ENCODE measurements around the gene KIAA0232. TPM values are rescaled to one million over a fixed set of nuclear protein-coding genes. Genes with fewer than 3 reads are reported as not detected.

KIAA0232 gene
- total and polyA plus RNA-seq, 2 of the 8 experiments (the other 6 are each of a cell fraction or from before 2014, with no cell fraction given), result 5.6 to 23.3 TPM

DNA sequence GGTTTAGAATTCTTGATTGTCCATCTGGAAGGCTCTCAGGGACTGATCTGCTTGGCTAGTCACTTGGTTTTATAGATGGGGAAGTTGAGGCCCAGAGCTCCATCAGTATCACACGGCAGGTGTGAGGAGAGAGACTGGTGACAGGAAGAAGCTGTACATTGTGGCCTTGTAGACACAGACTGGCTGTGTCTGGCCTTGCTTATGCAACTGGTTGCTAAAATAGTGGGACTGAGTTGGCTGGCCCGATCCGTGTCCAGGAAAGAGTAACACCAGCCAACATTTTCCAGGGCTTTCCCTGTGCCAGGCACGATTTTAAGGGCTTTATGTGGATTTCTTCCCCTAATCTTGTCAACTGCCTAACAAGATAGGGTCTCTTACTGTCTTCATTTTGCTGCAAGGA, 129.9 kb downstream of the KIAA0232 start:
- Histone ChIP-seq H2BK120ac (replicated peaks; ENCODE audit: low read depth, low read length) (no peak overlapping the region), H3K27ac (ENCODE audit: low read depth, low read length) (no peak overlapping the region), H3K4ac (replicated peaks; ENCODE audit: insufficient read length, low read depth, low read length) (no peak overlapping the region), H2BK5ac (ENCODE audit: low read depth, low read length) (no peak overlapping the region), H2AFZ (ENCODE audit: low read length) (no peak overlapping the region), H2BK20ac (ENCODE audit: low read length) (no peak overlapping the region), H3K79me1 (ENCODE audit: low read depth, low read length) (peaks cover 14% of the 10 kb centered on the region), H3K27me3 (replicated peaks in 1 of 4; ENCODE audit: control insufficient read depth in 3 of 4, extremely low read depth in 1 of 4, insufficient read depth in 3 of 4, low read length in 3 of 4) (peaks cover 0 to 12% (median 5%) of the 10 kb centered on the region in 4 experiments; a peak in 4 of 7 replicates), H3K4me3 (ENCODE audit: extremely low read depth in 1 of 4, insufficient read depth in 2 of 4, low read depth in 3 of 4, low read length in 4 of 4) (no peak overlapping the region), H3K79me2 (ENCODE audit: control insufficient read depth in 1 of 2, insufficient read depth in 2 of 2, low read length in 2 of 2) (peaks cover 0 to 54% of the 10 kb centered on the region in 2 experiments; a peak in 2 of 4 replicates), H3K18ac (ENCODE audit: extremely low read depth, low read length) (no peak overlapping the region; the same call in 1 of the 2 replicates), H3K9ac (replicated peaks in 1 of 4; ENCODE audit: extremely low read depth in 1 of 4, low read depth in 3 of 4, low read length in 3 of 4) (no peak overlapping the region), H3K56ac (replicated peaks; ENCODE audit: insufficient read length, low read depth, low read length) (no peak overlapping the region), H2AK5ac (ENCODE audit: low read depth, low read length) (no peak overlapping the region), H2BK15ac (ENCODE audit: low read length) (no peak overlapping the region), H3K23ac (ENCODE audit: insufficient read length) (no peak overlapping the region), H2BK12ac (ENCODE audit: low read depth, low read length) (no peak overlapping the region), H3K14ac (ENCODE audit: insufficient read length) (no peak overlapping the region), H3K4me2 (ENCODE audit: insufficient read depth in 1 of 2, low read depth in 2 of 2, low read length in 2 of 2) (no peak overlapping the region), H3K9me3 (ENCODE audit: insufficient read depth in 2 of 2, low read depth in 1 of 2, low read length in 1 of 2) (no peaks in the 10 kb centered on the region), H4K5ac (ENCODE audit: insufficient read length, low read depth, low read length) (no peak overlapping the region), H4K91ac (replicated peaks; ENCODE audit: insufficient read length, low read length) (no peak overlapping the region), H3K4me1 (replicated peaks in 1 of 4; ENCODE audit: control insufficient read depth in 3 of 4, insufficient read depth in 4 of 4, low read length in 3 of 4) (peaks cover 3 to 33% (median 11%) of the 10 kb centered on the region in 4 experiments), H4K20me1 (replicated peaks in 1 of 2; ENCODE audit: control insufficient read depth in 1 of 2, insufficient read depth in 2 of 2, low read length in 2 of 2) (peaks cover 14 to 27% of the 10 kb centered on the region in 2 experiments), H3K23me2 (ENCODE audit: low read depth, low read length) (peaks cover 11% of the 10 kb centered on the region), H4K8ac (ENCODE audit: extremely low read depth, insufficient read depth, low read length) (no peak overlapping the region; the same call in 1 of the 2 replicates), H3K36me3 (ENCODE audit: control insufficient read depth in 2 of 4, insufficient read depth in 4 of 4, low read length in 3 of 4) (no peaks in the 10 kb centered on the region)
- POLR2A ChIA-PET (ENCODE audit: partially characterized antibody), result interaction anchor here (0.8 to 2.6 kb wide), 4 partner anchors 10 to 74 kb away, joined by 3 to 9 read pairs (median 4); no protein-coding TSS in a partner anchor
- DNase-seq (ENCODE audit: low read depth in 1 of 2, low spot score in 2 of 2) (no peak), FAIRE-seq (no peak)
- CTCF ChIA-PET (ENCODE audit: partially characterized antibody), result interaction anchor here (0.7 to 9.7 kb wide), 16 partner anchors 8 to 158 kb away, joined by 3 to 56 read pairs (median 6); no protein-coding TSS in a partner anchor
- 94% methylated on average over 4 of the region's 4 CpGs; no CpG with 5 or more reads in 1 of the 2 experiments for WGBS, 2 experiments (ENCODE audit: extremely low coverage in 1 of 2, insufficient coverage in 1 of 2, insufficient read length in 1 of 2, insufficient replicate concordance in 2 of 2, low coverage in 1 of 2, low lambda C conversion rate in 2 of 2, missing lambda C conversion rate in 1 of 2)
- TF ChIP-seq GTF2F1 (IDR thresholded peaks at IDR 0.05; ENCODE audit: borderline replicate concordance, low read depth, low read length) (no peak), KDM4A (IDR thresholded peaks at IDR 0.05; ENCODE audit: low read depth, low read length, severe bottlenecking) (no peak), TBP (IDR thresholded peaks at IDR 0.05; ENCODE audit: low read depth, low read length) (no peak), BCL11A (IDR thresholded peaks at IDR 0.05; ENCODE audit: low read depth in 2 of 2, low read length in 2 of 2) (no peak), SIX5 (IDR thresholded peaks at IDR 0.05; ENCODE audit: low read depth, low read length) (no peak), TAF7 (optimal IDR thresholded peaks at IDR 0.05; ENCODE audit: borderline replicate concordance, low read depth, low read length) (no peak)
- TF ChIP-seq, protein P1, sequence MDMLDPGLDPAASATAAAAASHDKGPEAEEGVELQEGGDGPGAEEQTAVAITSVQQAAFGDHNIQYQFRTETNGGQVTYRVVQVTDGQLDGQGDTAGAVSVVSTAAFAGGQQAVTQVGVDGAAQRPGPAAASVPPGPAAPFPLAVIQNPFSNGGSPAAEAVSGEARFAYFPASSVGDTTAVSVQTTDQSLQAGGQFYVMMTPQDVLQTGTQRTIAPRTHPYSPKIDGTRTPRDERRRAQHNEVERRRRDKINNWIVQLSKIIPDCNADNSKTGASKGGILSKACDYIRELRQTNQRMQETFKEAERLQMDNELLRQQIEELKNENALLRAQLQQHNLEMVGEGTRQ (IDR thresholded peaks at IDR 0.05; ENCODE audit: low read length), result no peak
- TF ChIP-seq, protein P2, sequence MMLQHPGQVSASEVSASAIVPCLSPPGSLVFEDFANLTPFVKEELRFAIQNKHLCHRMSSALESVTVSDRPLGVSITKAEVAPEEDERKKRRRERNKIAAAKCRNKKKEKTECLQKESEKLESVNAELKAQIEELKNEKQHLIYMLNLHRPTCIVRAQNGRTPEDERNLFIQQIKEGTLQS (IDR thresholded peaks at IDR 0.05; ENCODE audit: insufficient read depth, low read depth, low read length), result no peak

Measured in H1 (cell line).